ENCODE measurements around the gene DUSP14. TPM values are rescaled to one million over a fixed set of nuclear protein-coding genes. Genes with fewer than 3 reads are reported as not detected.

DUSP14 gene
- total RNA-seq, 1 donor from 2014 or later = 16.0 TPM

GRCh38 chr17:37545486-37545885 is 55.8 kb downstream of the DUSP14 start:
- Mint-ChIP-seq H3K27ac (no peak overlapping the region), H3K9me3 (no peaks in the 10 kb centered on the region)
- TF ChIP-seq CTCF (conservative IDR thresholded peaks at IDR 0.05) = no peak

GRCh38 chr17:37546302-37546701 is 56.6 kb downstream of the DUSP14 start:
- no peak overlapping the region for H3K27ac Mint-ChIP-seq

More at GRCh38 chr17:37545486-37545885, 55.8 kb downstream of the DUSP14 start:
- Mint-ChIP-seq H3K36me3 (peaks cover 22% of the 10 kb centered on the region), H3K4me1 (ENCODE audit: unreplicated experiment) (peaks cover 23% of the 10 kb centered on the region), H3K27me3 (no peaks in the 10 kb centered on the region), H3K4me3 (no peak overlapping the region)
- no peak for DNase-seq (ENCODE audit: extremely low spot score, unreplicated experiment)

GRCh38 chr17:37547986-37548385 is 58.3 kb downstream of the DUSP14 start:
- TF ChIP-seq CTCF (conservative IDR thresholded peaks at IDR 0.05) = no peak
- no peaks in the 10 kb centered on the region for H3K9me3 Mint-ChIP-seq
- no peak for DNase-seq (ENCODE audit: extremely low spot score, unreplicated experiment)
- H3K4me3 Mint-ChIP-seq = no peak overlapping the region
- H3K27me3 Mint-ChIP-seq = no peaks in the 10 kb centered on the region
- peaks cover 30% of the 10 kb centered on the region for H3K4me1 Mint-ChIP-seq (ENCODE audit: unreplicated experiment)
- H3K27ac Mint-ChIP-seq = no peak overlapping the region
- H3K36me3 Mint-ChIP-seq = peaks cover 14% of the 10 kb centered on the region

More at GRCh38 chr17:37546302-37546701, 56.6 kb downstream of the DUSP14 start:
- no peaks in the 10 kb centered on the region for H3K9me3 Mint-ChIP-seq
- H3K36me3 Mint-ChIP-seq = peaks cover 18% of the 10 kb centered on the region
- no peak overlapping the region for H3K4me3 Mint-ChIP-seq
- no peak for TF ChIP-seq CTCF (conservative IDR thresholded peaks at IDR 0.05)
- H3K27me3 Mint-ChIP-seq = no peaks in the 10 kb centered on the region
- no peak for DNase-seq (ENCODE audit: extremely low spot score, unreplicated experiment)
- H3K4me1 Mint-ChIP-seq (ENCODE audit: unreplicated experiment) = peaks cover 29% of the 10 kb centered on the region

GRCh38 chr17:37551788-37552187 is 62.1 kb downstream of the DUSP14 start:
- peaks cover 19% of the 10 kb centered on the region for H3K36me3 Mint-ChIP-seq
- TF ChIP-seq CTCF (conservative IDR thresholded peaks at IDR 0.05) = no peak
- H3K27me3 Mint-ChIP-seq = no peaks in the 10 kb centered on the region
- no peaks in the 10 kb centered on the region for H3K9me3 Mint-ChIP-seq
- no peak for DNase-seq (ENCODE audit: extremely low spot score, unreplicated experiment)
- H3K4me3 Mint-ChIP-seq = no peak overlapping the region
- H3K27ac Mint-ChIP-seq = no peak overlapping the region
- H3K4me1 Mint-ChIP-seq (ENCODE audit: unreplicated experiment) = peaks cover 21% of the 10 kb centered on the region

GRCh38 chr17:37553401-37553966 is 63.8 kb downstream of the DUSP14 start:
- Mint-ChIP-seq H3K9me3 (no peaks in the 10 kb centered on the region), H3K27ac (no peak overlapping the region), H3K4me1 (ENCODE audit: unreplicated experiment) (peaks cover 10% of the 10 kb centered on the region), H3K36me3 (peaks cover 28% of the 10 kb centered on the region), H3K4me3 (no peak overlapping the region), H3K27me3 (no peaks in the 10 kb centered on the region)
- no peak for TF ChIP-seq CTCF (conservative IDR thresholded peaks at IDR 0.05)
- DNase-seq (ENCODE audit: extremely low spot score, unreplicated experiment) = no peak
